Neural cell (in vitro differentiated cells): ENCODE data around the gene ARF3. TPM values are rescaled to one million over a fixed set of nuclear protein-coding genes. Genes with fewer than 3 reads are reported as not detected.

Source experiments
- H2AFZ ChIP-seq: fragments of 200-600, 300-800 bp; sonication (generic), shearing (Covaris generic); 2 replicates; pipeline ENCODE4 v1.6.0; 2014; ENCODE audit warnings: low read depth, mild to moderate bottlenecking, antibody characterized with exemption, low read length, moderate library complexity
- H3F3A ChIP-seq: fragments of 200-600 bp; shearing (Covaris generic); 2 replicates; pipeline ENCODE4 v1.6.1; 2016; ENCODE audit warnings: mild to moderate bottlenecking, moderate library complexity, mixed read lengths, antibody characterized with exemption, low read length; ENCODE audit not compliant: insufficient read depth, poor library complexity, severe bottlenecking
- H3K27ac ChIP-seq: fragments of 200-600, 300-800 bp; sonication (generic), shearing (Covaris generic); 2 replicates; pipeline ENCODE4 v1.5.1; 2014; ENCODE audit warnings: mild to moderate bottlenecking, low read length, moderate library complexity
- H3K27me3 ChIP-seq: fragments of 300-800, 200-600 bp; sonication (generic), shearing (Covaris generic); 2 replicates; pipeline ENCODE4 v1.6.0; 2014; ENCODE audit warnings: mild to moderate bottlenecking, low read depth, low read length, moderate library complexity; ENCODE audit not compliant: insufficient read depth
- H3K36me3 ChIP-seq: fragments of 300-800, 200-600 bp; sonication (generic), shearing (Covaris generic); 2 replicates; pipeline ENCODE4 v1.5.1; 2014; ENCODE audit warnings: mild to moderate bottlenecking, antibody characterized with exemption, low read length, moderate library complexity; ENCODE audit not compliant: insufficient read depth
- H3K4me2 ChIP-seq: fragments of 300-800, 200-600 bp; sonication (generic), shearing (Covaris generic); 2 replicates; pipeline ENCODE4 v1.6.0; 2014; ENCODE audit warnings: mild to moderate bottlenecking, low read length
- H3K4me3 ChIP-seq: fragments of 300-800, 200-600 bp; sonication (generic), shearing (Covaris generic); 2 replicates; pipeline ENCODE4 v1.5.1; 2014; ENCODE audit warnings: mild to moderate bottlenecking, low read length, moderate library complexity
- H3K79me2 ChIP-seq: fragments of 200-600 bp; shearing (Covaris generic); replicated peaks from 2 replicates; pipeline ENCODE4 v1.6.0; 2014; ENCODE audit warnings: mild to moderate bottlenecking, low read length, moderate library complexity; ENCODE audit not compliant: insufficient read depth
- H3K9ac ChIP-seq: fragments of 300-800, 200-600 bp; sonication (generic), shearing (Covaris generic); 2 replicates; pipeline ENCODE4 v1.6.1; 2016; ENCODE audit warnings: mild to moderate bottlenecking, low read length, mixed read lengths
- H3K9me2 ChIP-seq: fragments of 200-600 bp; shearing (Covaris generic); 2 replicates; pipeline ENCODE4 v1.6.1; 2016; ENCODE audit warnings: mild to moderate bottlenecking, low read length, mixed read lengths; ENCODE audit not compliant: insufficient read depth
- H3K9me3 ChIP-seq: fragments of 200-600, 300-800 bp; sonication (generic), shearing (Covaris generic); 2 replicates; pipeline ENCODE4 v1.6.1; 2016; ENCODE audit warnings: mild to moderate bottlenecking, mixed run types, low read length, moderate library complexity, mixed read lengths
- H4K20me1 ChIP-seq: fragments of 200-600 bp; shearing (Covaris generic); 2 replicates; pipeline ENCODE4 v1.6.1; 2016; ENCODE audit warnings: mild to moderate bottlenecking, mixed run types; ENCODE audit not compliant: insufficient read depth
- EP300 ChIP-seq: fragments of 450-650 bp; conservative IDR thresholded peaks from 2 replicates; pipeline ENCODE4 v1.6.1; 2014; ENCODE audit warnings: antibody characterized with exemption, mild to moderate bottlenecking, moderate library complexity; ENCODE audit not compliant: poor library complexity, severe bottlenecking
- EZH2 ChIP-seq: fragments of 200-600, 300-800 bp; shearing (Covaris generic), sonication (generic); IDR thresholded peaks from 2 replicates; pipeline ENCODE4 v1.6.1; 2014; ENCODE audit warnings: antibody characterized with exemption, low read length, borderline replicate concordance, mild to moderate bottlenecking; ENCODE audit not compliant: insufficient read depth, poor library complexity, severe bottlenecking
- MXI1 ChIP-seq: fragments of 450-650 bp; conservative IDR thresholded peaks from 2 replicates; pipeline ENCODE4 v1.6.1; 2014; ENCODE audit warnings: antibody characterized with exemption, mild to moderate bottlenecking; ENCODE audit not compliant: poor library complexity, severe bottlenecking
- POLR2AphosphoS5 ChIP-seq: IDR thresholded peaks from 2 replicates; pipeline ENCODE4 v1.6.1; 2012
- RAD21 ChIP-seq: fragments of 450-650 bp; conservative IDR thresholded peaks from 2 replicates; pipeline ENCODE4 v1.6.1; 2014; ENCODE audit warnings: antibody characterized with exemption, mild to moderate bottlenecking, moderate library complexity
- SMC3 ChIP-seq: fragments of 450-650 bp; conservative IDR thresholded peaks from 2 replicates; pipeline ENCODE4 v1.6.1; 2014; ENCODE audit warnings: antibody characterized with exemption, mild to moderate bottlenecking, moderate library complexity; ENCODE audit not compliant: poor library complexity
- TAF1 ChIP-seq: IDR thresholded peaks from 2 replicates; pipeline ENCODE4 v1.6.1; 2012; ENCODE audit warnings: low read depth
- polyA plus RNA-seq: library from polyadenylated mRNA; depleted of rRNA; stranded (reverse); fragments of >200 nt; gene quantifications from 2 replicates; pipeline ENCODE4 v1.2.3, GENCODE V29; 2014
- TF ChIP-seq, protein P1 (sequence below): fragments of 450-650 bp; IDR thresholded peaks from 2 replicates; pipeline ENCODE4 v1.5.1; 2014; ENCODE audit warnings: antibody characterized with exemption, mild to moderate bottlenecking, moderate library complexity; ENCODE audit not compliant: poor library complexity, severe bottlenecking
- TF ChIP-seq, protein P2 (sequence below): IDR thresholded peaks from 2 replicates; pipeline ENCODE4 v1.6.1; 2012; ENCODE audit warnings: borderline replicate concordance

ARF3 gene
- polyA plus RNA-seq, 1 donor from 2014 or later: 114 TPM

DNA sequence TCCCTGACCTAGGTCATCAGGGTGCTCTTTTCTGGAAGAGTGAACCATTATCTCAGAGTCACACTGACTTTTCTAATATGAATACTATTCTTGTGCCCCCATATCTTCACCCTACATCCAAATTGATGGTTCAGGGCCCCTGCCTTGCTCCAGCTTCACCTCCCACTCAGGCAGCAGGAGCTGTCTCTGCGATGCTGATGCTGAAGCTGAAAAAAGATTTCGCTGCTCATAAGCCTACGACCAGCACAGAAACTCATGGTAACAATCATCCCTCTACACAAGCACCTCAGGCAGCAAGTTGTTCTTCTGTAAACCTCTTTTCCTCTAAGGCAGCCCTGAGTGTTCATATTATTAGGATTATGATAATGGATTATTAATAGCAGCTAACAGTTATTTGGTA is 3.2 kb downstream of the ARF3 start:
- no peaks in the 10 kb centered on the region for H3F3A ChIP-seq
- no peak overlapping the region for H3K4me2 ChIP-seq
- H3K79me2 ChIP-seq: peaks cover 45% of the 10 kb centered on the region
- no peak overlapping the region for H2AFZ ChIP-seq
- H3K9me3 ChIP-seq: no peaks in the 10 kb centered on the region
- no peak overlapping the region for H3K27ac ChIP-seq
- no peaks in the 10 kb centered on the region for H3K27me3 ChIP-seq
- no peak for TF ChIP-seq SMC3
- TF ChIP-seq TAF1: no peak
- TF ChIP-seq POLR2AphosphoS5: no peak
- TF ChIP-seq EP300: no peak
- no peak for TF ChIP-seq MXI1
- TF ChIP-seq EZH2: no peak
- TF ChIP-seq, protein P1, sequence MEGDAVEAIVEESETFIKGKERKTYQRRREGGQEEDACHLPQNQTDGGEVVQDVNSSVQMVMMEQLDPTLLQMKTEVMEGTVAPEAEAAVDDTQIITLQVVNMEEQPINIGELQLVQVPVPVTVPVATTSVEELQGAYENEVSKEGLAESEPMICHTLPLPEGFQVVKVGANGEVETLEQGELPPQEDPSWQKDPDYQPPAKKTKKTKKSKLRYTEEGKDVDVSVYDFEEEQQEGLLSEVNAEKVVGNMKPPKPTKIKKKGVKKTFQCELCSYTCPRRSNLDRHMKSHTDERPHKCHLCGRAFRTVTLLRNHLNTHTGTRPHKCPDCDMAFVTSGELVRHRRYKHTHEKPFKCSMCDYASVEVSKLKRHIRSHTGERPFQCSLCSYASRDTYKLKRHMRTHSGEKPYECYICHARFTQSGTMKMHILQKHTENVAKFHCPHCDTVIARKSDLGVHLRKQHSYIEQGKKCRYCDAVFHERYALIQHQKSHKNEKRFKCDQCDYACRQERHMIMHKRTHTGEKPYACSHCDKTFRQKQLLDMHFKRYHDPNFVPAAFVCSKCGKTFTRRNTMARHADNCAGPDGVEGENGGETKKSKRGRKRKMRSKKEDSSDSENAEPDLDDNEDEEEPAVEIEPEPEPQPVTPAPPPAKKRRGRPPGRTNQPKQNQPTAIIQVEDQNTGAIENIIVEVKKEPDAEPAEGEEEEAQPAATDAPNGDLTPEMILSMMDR: no peak
- no peak for TF ChIP-seq RAD21
- TF ChIP-seq, protein P2, sequence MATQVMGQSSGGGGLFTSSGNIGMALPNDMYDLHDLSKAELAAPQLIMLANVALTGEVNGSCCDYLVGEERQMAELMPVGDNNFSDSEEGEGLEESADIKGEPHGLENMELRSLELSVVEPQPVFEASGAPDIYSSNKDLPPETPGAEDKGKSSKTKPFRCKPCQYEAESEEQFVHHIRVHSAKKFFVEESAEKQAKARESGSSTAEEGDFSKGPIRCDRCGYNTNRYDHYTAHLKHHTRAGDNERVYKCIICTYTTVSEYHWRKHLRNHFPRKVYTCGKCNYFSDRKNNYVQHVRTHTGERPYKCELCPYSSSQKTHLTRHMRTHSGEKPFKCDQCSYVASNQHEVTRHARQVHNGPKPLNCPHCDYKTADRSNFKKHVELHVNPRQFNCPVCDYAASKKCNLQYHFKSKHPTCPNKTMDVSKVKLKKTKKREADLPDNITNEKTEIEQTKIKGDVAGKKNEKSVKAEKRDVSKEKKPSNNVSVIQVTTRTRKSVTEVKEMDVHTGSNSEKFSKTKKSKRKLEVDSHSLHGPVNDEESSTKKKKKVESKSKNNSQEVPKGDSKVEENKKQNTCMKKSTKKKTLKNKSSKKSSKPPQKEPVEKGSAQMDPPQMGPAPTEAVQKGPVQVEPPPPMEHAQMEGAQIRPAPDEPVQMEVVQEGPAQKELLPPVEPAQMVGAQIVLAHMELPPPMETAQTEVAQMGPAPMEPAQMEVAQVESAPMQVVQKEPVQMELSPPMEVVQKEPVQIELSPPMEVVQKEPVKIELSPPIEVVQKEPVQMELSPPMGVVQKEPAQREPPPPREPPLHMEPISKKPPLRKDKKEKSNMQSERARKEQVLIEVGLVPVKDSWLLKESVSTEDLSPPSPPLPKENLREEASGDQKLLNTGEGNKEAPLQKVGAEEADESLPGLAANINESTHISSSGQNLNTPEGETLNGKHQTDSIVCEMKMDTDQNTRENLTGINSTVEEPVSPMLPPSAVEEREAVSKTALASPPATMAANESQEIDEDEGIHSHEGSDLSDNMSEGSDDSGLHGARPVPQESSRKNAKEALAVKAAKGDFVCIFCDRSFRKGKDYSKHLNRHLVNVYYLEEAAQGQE: no peak
- peaks cover 19% of the 10 kb centered on the region for H4K20me1 ChIP-seq
- no peak overlapping the region for H3K9ac ChIP-seq
- peaks cover 12% of the 10 kb centered on the region for H3K36me3 ChIP-seq
- H3K4me3 ChIP-seq: peak overlapping the region; percentile 90
- H3K9me2 ChIP-seq: no peaks in the 10 kb centered on the region

DNA sequence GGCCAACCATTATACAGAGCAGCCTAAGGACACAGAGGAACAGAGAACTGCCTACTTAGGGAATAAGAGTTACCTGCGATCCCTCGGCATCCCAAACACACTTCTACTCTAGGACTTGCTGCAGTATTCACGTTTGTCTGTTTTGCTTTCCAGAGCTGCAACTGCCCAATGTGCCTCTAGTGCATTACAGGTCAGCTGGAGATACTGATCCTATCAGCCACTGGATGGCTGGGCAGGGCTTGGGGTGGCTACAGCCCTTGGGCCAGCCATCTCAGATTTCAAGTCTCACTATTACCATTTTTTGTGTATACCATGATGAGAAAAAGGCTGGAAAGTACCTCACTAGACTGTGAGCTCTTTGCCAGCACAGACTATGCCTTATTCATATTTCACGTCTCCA is 4.6 kb downstream of the ARF3 start:
- Histone ChIP-seq H3K27ac (no peak overlapping the region), H3K9ac (no peak overlapping the region), H3K79me2 (peaks cover 45% of the 10 kb centered on the region), H3K9me3 (no peaks in the 10 kb centered on the region), H3K4me3 (no peak overlapping the region), H3F3A (no peaks in the 10 kb centered on the region), H3K27me3 (no peaks in the 10 kb centered on the region), H3K9me2 (no peaks in the 10 kb centered on the region), H3K36me3 (peaks cover 12% of the 10 kb centered on the region), H4K20me1 (peaks cover 19% of the 10 kb centered on the region), H3K4me2 (no peak overlapping the region), H2AFZ (no peak overlapping the region)
- no peak for TF ChIP-seq TAF1
- TF ChIP-seq EZH2: no peak
- no peak for TF ChIP-seq SMC3
- TF ChIP-seq, protein P2: no peak
- TF ChIP-seq, protein P1: no peak
- no peak for TF ChIP-seq MXI1
- TF ChIP-seq RAD21: no peak
- no peak for TF ChIP-seq POLR2AphosphoS5
- no peak for TF ChIP-seq EP300
